ENCODE measurements around the gene TENT5C.
A peak's percentile ranks its signal among the peaks of the same experiment; 100 is the strongest.

TENT5C gene

DNA sequence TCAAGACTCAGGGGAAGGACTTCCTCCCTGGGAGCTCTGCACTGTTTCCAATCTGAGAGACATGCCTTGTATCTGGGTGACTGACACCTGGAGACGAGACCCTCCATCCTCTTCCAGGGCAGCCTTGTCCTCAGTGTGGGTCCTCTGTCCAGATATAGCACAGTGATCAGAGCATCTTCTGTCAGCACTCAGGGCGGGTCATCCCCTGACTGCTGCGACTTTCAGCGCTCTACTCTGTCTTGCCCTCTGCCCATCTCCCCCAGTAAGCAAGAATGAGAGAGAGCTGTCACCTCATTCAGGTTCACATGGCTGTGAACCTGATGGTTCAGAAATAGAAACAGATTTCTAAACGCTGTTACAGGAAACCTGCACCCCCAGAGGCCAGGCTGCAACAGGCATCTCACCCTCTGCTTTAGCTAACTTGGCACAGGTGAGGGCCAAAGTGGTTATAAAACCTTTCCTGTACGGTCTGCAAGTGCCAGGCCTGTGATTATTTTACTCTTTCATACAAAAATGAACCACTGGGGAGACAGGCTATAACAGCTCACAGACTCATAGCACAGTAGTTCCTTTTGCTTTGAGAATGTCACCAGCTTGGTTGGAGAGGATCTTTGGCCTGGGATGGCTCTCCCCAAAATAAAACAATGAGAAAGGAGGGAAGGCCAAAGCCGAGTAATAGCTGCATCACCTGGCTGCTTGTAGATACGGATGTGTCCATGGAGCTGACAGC lies 11.4 kb upstream of the TENT5C start:
- intact Hi-C loops (cut with DNase I; ENCODE audit: low total_unique reads) = no loop called here
- peak in 1 of 2 donors; percentile 29 for DNase-seq
- Histone ChIP-seq H3K27ac (no peak overlapping the region), H3K4me3 (no peak overlapping the region), H3K9me3 (no peaks in the 10 kb centered on the region), H3K4me1 (peaks cover 0 to 10% (median 3%) of the 10 kb centered on the region in 4 donors), H3K27me3 (no peaks in the 10 kb centered on the region), H3K36me3 (no peaks in the 10 kb centered on the region)
- TF ChIP-seq CTCF (IDR thresholded peaks at IDR 0.05) = no peak

- H3K27ac ChIP-seq = no peak overlapping the region
- no peak for TF ChIP-seq CTCF (IDR thresholded peaks at IDR 0.05)
- peaks cover 0 to 18% (median 5%) of the 10 kb centered on the region in 4 donors for H3K4me1 ChIP-seq
- DNase-seq = peak in 1 of 2 donors; percentile 27
- H3K27me3 ChIP-seq = no peaks in the 10 kb centered on the region
- no peak overlapping the region for H3K4me3 ChIP-seq
- no peaks in the 10 kb centered on the region for H3K36me3 ChIP-seq
- intact Hi-C loops (cut with DNase I; ENCODE audit: low total_unique reads) = loop anchor here (5.0 kb wide), 1 partner anchor 161 kb away; no protein-coding TSS in a partner anchor
- no peaks in the 10 kb centered on the region for H3K9me3 ChIP-seq
These were observed 9.7 kb upstream of the TENT5C start for GRCh38 chr1:117596023-117596720.

GRCh38 chr1:117598489-117598888 lies 7.4 kb upstream of the TENT5C start:
- Histone ChIP-seq H3K4me3 (no peak overlapping the region), H3K4me1 (peaks cover 0 to 10% (median 4%) of the 10 kb centered on the region in 4 donors), H3K27me3 (no peaks in the 10 kb centered on the region), H3K9me3 (no peaks in the 10 kb centered on the region), H3K36me3 (no peaks in the 10 kb centered on the region), H3K27ac (no peak overlapping the region)
- DNase-seq = peak in 1 of 2 donors; percentile 29
- intact Hi-C loops (cut with DNase I; ENCODE audit: low total_unique reads) = loop anchor here (5.0 kb wide), 1 partner anchor 159 kb away; no protein-coding TSS in a partner anchor
- no peak for TF ChIP-seq CTCF (IDR thresholded peaks at IDR 0.05)

DNA sequence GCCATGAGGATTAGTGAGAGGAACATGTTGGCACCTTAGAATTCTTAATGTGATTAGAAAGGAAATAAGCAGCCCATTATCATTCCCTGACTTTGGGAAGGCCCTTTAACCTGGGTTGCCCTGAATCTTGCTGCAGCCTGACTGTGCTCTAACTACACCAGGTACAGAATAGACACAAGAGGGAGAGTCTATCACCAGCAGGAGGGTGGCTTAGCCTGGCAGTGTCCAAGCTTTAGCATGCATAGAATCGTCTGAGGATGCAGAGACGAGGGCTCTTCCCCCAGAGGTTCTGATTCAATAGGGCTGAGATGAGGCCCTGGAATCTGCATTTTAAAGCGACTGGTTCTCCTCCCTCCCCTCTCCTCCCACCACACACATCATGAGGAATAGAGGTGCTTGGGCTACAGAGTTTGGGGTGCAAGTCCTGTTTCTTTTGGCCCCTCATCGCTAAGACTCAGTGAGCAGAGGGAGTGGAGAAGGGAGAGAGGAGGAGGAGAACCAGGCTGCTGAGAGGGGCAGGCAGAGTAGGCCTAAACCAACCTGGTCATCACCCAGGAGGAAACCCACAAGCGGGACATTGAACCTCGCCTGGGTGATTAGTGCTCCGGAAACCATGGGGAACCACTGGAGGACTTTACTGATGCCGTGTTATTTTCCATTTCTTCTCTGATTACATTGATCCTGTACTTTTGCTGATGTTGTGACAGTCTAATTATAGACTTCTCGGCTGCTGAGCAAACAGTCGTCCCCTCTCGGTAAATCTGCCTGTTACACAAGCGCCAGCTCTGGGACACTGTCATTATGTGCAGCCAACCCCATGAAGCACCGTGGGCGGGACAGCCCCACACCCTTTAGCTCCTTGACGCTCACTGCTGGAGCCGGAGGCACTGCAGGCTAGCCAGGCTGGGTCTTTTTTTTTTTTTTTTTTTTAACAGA lies 6.3 kb upstream of the TENT5C start:
- DNase-seq = peak; percentile 54 to 74
- TF ChIP-seq CTCF (IDR thresholded peaks at IDR 0.05) = no peak
- H3K4me1 ChIP-seq = peaks cover 0 to 10% (median 4%) of the 10 kb centered on the region in 4 donors
- no peak overlapping the region for H3K4me3 ChIP-seq
- no peak overlapping the region for H3K27ac ChIP-seq
- no peaks in the 10 kb centered on the region for H3K36me3 ChIP-seq
- no peaks in the 10 kb centered on the region for H3K9me3 ChIP-seq
- no peaks in the 10 kb centered on the region for H3K27me3 ChIP-seq
- intact Hi-C loops (cut with DNase I; ENCODE audit: low total_unique reads) = loop anchor here (5.0 kb wide), 1 partner anchor 158 kb away; no protein-coding TSS in a partner anchor

DNA sequence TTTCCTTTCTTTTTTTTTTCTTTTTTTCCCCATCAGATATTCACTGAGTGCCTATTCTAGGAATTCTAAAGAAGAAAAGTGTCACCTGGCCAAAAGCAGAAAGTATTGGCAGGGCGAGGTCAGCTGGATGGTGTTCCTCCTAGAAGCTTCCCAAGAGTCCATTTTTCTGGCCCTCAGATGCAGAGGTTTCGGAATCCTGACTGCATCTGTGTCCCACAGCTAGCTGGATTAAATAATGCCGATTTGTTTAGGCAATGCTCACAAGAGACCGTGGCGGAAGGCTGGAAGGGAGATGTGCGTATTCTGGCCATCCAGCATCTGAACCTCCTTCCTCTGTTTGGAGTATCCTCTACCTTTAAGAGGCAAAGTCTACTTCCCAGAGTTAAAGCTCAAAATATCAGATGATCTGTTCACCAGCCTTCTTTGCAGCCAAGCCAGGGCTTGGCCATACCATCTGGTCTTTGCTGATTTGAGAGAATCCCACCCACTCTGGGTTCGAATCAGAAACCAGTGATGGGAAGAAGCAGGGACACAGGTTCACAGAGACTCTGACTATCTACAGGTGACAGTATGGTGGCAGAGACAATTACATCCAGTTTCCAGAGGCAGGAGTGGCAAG lies 5.4 kb upstream of the TENT5C start:
- intact Hi-C loops (cut with DNase I; ENCODE audit: low total_unique reads) = no loop called here

More for the DNA sequence above, 5.4 kb upstream of the TENT5C start:
- Histone ChIP-seq H3K4me3 (no peak overlapping the region), H3K27ac (peak overlapping the region in 1 of 2 donors; percentile 28), H3K36me3 (no peaks in the 10 kb centered on the region), H3K4me1 (peaks cover 0 to 15% (median 7%) of the 10 kb centered on the region in 4 donors), H3K9me3 (no peaks in the 10 kb centered on the region), H3K27me3 (no peaks in the 10 kb centered on the region)
- no peak for TF ChIP-seq CTCF (IDR thresholded peaks at IDR 0.05)
- no peak for DNase-seq

All from tibial artery (tissue), 4 donors.